Chondrocyte (in vitro differentiated cells): ENCODE measurements around the gene OSBPL1A. TPM values are rescaled to one million over a fixed set of nuclear protein-coding genes. Genes with fewer than 3 reads are reported as not detected.

Source experiments
- DNase-seq: peaks from one replicate; pipeline ENCODE4 v3.0.0; 2021; ENCODE audit warnings: mixed read lengths, low spot score
- H3K27ac Mint-ChIP-seq: one replicate; pipeline ENCODE4 v1.8.0; 2021; ENCODE audit warnings: mild to moderate bottlenecking, moderate library complexity, mixed read lengths; ENCODE audit not compliant: unreplicated experiment
- H3K27me3 Mint-ChIP-seq: 2 replicates; pipeline ENCODE4 v1.8.0; 2021; ENCODE audit warnings: low read depth, mixed read lengths
- H3K36me3 Mint-ChIP-seq: 2 replicates; pipeline ENCODE4 v1.8.0; 2021; ENCODE audit warnings: low read depth, mixed read lengths
- H3K4me1 Mint-ChIP-seq: 2 replicates; pipeline ENCODE4 v1.8.0; 2021; ENCODE audit warnings: low read depth, mild to moderate bottlenecking, mixed read lengths
- H3K4me3 Mint-ChIP-seq: one replicate; pipeline ENCODE4 v1.8.0; 2021; ENCODE audit warnings: mild to moderate bottlenecking, moderate library complexity, mixed read lengths; ENCODE audit not compliant: unreplicated experiment
- H3K9me3 Mint-ChIP-seq: 2 replicates; pipeline ENCODE4 v1.8.0; 2021; ENCODE audit warnings: low read depth, mixed read lengths
- CTCF ChIP-seq: fragments of 200-600 bp; sonication (generic); IDR thresholded peaks from 2 replicates; pipeline ENCODE4 v1.5.0; 2021; ENCODE audit warnings: antibody characterized with exemption, mild to moderate bottlenecking, moderate library complexity
- total RNA-seq: library from RNA; stranded (reverse); gene quantifications from 3 replicates; pipeline ENCODE4 v1.2.1, GENCODE V29; 2021

Gene OSBPL1A
- total RNA-seq, 1 donor from 2014 or later = 33.3 TPM

- H3K36me3 Mint-ChIP-seq = peaks cover 12% of the 10 kb centered on the region
- H3K4me1 Mint-ChIP-seq = peaks cover 4% of the 10 kb centered on the region
- DNase-seq = no peak
- H3K27ac Mint-ChIP-seq = peak overlapping the region; percentile 1
- H3K9me3 Mint-ChIP-seq = no peaks in the 10 kb centered on the region
- no peak overlapping the region for H3K4me3 Mint-ChIP-seq
- TF ChIP-seq CTCF = no peak
- H3K27me3 Mint-ChIP-seq = no peaks in the 10 kb centered on the region
These were observed 24.3 kb downstream of the OSBPL1A start for GRCh38 chr18:24373328-24373727.

GRCh38 chr18:24372279-24372872, 25.2 kb downstream of the OSBPL1A start:
- Mint-ChIP-seq H3K4me1 (peaks cover 4% of the 10 kb centered on the region), H3K4me3 (no peak overlapping the region), H3K9me3 (no peaks in the 10 kb centered on the region), H3K27ac (no peak overlapping the region), H3K27me3 (no peaks in the 10 kb centered on the region), H3K36me3 (peaks cover 12% of the 10 kb centered on the region)
- no peak for TF ChIP-seq CTCF
- DNase-seq = no peak

DNA sequence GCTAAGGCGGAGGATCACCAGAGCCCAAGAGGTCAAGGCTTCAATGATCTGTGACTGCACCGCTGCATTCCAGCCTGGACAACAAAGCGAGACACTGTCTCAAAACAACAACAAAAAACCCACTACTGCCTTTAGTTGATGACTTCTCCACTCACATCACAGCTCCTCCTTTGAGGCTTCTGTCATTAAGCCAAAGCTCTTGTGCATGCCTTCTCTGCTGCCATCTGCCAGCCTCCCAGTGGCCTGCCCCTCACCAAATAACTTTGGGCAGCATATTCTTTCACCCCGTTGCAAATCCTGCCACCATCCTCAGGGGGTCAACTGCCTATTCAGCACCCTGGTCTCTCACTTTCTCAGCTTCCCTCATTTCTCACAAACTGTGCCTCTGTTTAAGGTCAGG, 27.5 kb downstream of the OSBPL1A start:
- no peaks in the 10 kb centered on the region for H3K9me3 Mint-ChIP-seq
- H3K4me3 Mint-ChIP-seq = no peak overlapping the region
- H3K36me3 Mint-ChIP-seq = peaks cover 12% of the 10 kb centered on the region
- no peak for DNase-seq
- no peak for TF ChIP-seq CTCF
- peaks cover 4% of the 10 kb centered on the region for H3K4me1 Mint-ChIP-seq
- no peaks in the 10 kb centered on the region for H3K27me3 Mint-ChIP-seq
- no peak overlapping the region for H3K27ac Mint-ChIP-seq

DNA sequence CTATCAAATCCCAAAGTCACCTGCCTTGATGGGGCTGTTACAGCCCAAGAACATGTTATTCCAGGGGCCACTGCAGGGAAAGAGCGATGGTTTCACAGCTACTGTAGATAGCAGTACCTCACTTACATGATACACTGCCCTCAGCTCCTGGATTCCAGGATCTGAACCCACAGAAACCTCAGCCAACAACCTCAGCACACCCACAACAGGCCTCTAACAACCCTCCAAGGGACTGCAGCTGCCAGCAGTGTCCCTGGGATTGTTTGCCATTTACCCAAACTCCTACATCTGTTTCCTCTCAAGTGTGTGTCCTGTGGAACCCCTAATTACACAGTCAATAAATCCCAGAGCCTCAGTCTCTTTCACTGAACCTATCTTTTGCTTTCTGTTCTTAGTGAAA, 28.2 kb downstream of the OSBPL1A start:
- H3K4me3 Mint-ChIP-seq = no peak overlapping the region
- no peaks in the 10 kb centered on the region for H3K9me3 Mint-ChIP-seq
- DNase-seq = no peak
- H3K27ac Mint-ChIP-seq = no peak overlapping the region
- H3K36me3 Mint-ChIP-seq = peaks cover 9% of the 10 kb centered on the region
- H3K27me3 Mint-ChIP-seq = no peaks in the 10 kb centered on the region
- peaks cover 4% of the 10 kb centered on the region for H3K4me1 Mint-ChIP-seq
- no peak for TF ChIP-seq CTCF

DNA sequence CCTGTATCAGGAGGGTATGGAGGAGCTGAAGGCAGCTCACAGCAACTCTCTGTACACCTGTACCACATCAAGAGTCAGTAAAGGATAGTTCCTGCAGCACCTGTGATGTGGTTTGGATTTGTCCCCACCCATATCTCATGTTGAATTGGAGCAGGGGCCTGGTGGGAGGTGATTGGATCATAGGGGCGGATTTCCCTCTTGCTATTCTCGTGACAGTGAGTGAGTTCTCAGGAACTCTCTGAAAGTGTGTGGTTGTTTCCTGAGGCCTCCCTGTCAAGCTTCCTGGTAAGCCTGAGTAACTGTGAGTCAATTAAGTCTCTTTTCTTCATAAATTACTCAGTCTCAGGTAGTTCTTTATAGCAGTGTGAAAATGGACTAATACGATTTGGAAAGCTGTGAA, 28.9 kb downstream of the OSBPL1A start:
- no peak for DNase-seq
- H3K4me3 Mint-ChIP-seq = no peak overlapping the region
- peaks cover 9% of the 10 kb centered on the region for H3K36me3 Mint-ChIP-seq
- TF ChIP-seq CTCF = no peak
- no peaks in the 10 kb centered on the region for H3K27me3 Mint-ChIP-seq
- H3K9me3 Mint-ChIP-seq = no peaks in the 10 kb centered on the region
- no peak overlapping the region for H3K27ac Mint-ChIP-seq
- peaks cover 4% of the 10 kb centered on the region for H3K4me1 Mint-ChIP-seq
